D341Med (cell line): ENCODE measurements around the gene BORCS5.

ENCODE experiments used
- DNase-seq: peaks from one replicate; pipeline ENCODE4 v3.0.0; 2012; ENCODE audit warnings: low spot score

BORCS5 gene

DNA sequence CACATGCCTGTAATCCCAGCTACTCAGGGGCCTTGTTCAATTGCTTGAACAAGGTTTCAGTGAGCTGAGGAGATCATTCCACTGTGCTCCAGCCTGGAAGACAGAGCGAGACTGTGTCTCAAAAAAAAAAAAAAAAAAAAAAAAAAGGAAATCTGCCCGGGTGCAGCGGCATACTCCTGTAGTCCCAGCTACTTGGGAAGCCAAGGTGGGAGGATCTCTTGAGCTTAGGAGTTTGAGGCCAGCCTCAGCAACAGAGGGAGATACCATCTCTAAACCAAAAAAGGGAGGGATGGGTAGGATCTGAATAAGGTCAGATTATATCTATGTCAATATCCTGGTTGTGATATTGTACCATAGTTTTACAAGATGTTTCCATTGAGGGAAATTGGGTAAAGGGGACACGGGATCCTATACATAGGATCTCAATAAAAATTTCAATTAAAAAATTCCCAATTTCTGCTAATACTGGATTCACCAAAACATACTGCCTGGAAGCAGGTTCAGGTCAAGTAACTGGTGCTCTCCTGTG lies 76.4 kb downstream of the BORCS5 start:
- DNase-seq, result no peak

DNA sequence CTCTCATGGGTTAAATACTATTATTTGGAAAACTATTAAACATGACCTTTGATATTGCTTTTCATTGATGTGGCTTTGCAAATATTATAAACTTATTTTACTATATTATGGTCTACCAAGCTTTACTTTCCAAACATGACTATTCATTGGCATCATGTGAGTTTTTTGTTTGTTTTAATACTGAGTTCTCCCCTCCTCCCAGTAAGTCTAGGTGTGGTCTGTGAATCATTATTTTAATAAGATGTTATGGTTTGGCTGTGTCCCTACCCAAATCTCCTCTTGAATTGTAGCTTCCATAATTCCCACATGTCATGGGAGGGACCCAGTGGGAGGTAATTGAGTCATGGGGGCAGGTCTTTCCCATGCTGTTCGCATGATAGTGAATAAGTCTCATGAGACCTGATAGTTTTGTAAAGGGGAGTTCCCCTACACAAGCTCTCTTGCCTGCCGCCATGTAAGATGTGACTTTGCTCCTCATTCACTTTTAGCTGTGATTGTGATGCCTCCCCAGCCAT lies 80.0 kb downstream of the BORCS5 start:
- DNase-seq, result no peak

DNA sequence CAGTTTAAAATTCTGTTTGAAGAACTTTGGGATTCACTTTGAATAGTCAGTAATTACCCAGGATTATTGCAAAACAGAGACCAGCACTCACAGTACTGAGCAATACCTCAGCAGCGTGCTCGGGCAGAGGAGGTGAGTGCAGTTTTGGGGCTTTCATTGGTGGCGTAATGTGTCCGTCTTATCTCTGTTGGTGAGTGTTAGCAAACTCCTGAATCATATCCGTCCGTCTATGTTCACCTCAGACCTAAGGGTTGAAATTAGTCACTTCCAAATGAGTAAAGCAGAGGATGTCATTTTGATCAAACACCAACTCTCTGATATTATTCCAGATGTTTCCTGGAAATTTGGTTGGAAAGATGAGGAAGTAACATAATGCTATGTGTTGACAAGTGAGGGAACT lies 82.8 kb downstream of the BORCS5 start:
- DNase-seq, result no peak

DNA sequence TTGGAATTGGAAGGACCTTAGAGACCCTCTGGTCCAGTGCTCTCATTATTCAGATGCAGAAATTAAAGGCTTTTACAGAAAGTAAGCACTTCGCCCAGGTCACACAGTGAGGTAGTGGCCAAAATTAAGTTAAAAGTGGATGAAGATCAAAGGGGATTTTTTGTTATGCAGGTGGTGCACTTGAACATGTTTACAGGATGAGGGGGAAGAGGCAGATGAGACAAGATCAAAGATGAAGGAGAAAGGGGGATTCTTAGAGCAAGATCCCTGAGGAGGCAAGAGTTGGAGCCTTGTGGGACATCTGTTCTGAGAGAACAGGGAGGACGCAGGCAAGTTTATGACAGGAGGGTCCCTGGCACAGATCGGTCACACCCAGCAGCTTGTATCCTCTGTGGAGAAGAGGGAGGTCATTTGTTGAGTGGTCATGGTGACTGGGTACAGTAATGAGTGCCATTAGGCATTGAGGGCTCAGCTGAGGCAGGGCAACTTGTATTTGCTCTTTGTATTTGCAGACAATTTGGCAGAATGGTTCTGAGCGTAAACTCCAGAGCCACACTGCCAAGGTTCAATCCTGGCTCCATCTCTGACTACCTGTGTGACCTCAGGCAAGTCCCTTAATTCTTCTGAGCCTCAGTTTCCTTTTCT lies 84.0 kb downstream of the BORCS5 start:
- no peak for DNase-seq

DNA sequence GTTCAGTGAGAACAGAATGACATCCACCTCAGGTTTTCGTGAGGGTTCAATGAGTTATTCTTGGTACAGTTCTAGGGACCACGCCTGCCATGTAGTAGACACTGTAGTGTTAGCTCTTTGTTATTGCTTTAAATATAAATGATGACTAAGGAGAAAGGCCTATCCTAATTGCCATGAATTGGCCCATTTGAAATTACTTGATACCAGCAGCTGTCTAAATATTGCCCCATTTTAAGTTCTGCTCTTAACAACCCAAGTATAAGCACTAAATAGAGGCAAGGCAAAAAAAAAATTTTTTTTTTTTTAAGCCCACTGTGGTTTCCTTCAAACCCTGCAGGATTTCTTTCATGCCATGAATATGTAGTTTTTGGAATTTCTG lies 84.5 kb downstream of the BORCS5 start:
- DNase-seq, result no peak

DNA sequence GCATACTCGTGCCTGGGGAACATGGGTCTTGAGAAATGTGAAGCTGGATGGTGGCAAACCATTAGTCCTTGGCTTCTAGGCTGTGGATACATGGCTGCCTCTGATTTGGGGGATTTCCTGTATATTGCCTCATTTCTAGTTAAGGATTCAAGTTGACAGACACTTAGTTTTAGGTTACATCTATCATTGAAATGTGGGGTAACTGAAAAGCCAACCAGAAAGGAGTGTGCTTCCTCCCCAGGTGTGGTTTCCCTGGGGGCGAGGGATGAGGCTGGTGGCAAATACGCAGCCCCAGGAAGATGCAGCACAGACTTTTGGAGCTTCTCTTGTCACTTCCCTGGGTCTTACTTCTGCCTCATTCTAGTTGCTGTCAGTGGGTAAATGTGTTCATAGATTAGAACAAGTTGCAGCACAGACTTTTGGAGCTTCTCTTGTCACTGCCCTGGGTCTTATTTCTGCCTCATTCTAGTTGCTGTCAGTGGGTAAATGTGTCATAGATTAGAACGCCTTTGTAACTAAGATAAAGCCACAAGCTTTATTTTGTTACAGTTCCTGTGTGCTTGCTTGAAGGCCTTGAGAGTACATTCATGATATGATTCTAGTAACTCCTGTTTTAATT lies 85.1 kb downstream of the BORCS5 start:
- no peak for DNase-seq

DNA sequence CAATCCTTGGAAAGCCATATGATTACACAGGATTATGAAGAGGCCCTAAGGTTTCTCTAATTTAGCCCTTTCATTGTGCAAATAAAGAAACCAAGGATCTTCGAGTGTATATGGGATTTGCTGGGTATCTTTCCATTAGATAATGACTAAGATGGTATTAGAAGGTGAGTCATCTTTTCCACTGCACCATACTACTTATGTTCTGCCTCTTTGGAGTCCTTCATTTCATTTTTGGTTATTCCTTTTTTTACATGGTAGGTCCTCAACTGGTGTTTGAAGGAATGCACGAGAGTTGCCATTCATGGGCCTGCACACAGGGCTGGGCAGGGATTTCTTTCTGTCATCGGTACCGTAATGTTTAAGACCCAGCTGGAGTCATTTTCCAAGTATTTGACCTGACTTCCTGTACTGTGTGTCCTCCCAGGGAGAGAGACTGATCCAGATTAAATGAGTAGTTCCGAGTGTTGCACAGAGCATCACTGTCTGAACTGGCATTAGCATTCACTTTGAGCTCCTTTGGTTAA lies 85.7 kb downstream of the BORCS5 start:
- DNase-seq, result no peak

DNA sequence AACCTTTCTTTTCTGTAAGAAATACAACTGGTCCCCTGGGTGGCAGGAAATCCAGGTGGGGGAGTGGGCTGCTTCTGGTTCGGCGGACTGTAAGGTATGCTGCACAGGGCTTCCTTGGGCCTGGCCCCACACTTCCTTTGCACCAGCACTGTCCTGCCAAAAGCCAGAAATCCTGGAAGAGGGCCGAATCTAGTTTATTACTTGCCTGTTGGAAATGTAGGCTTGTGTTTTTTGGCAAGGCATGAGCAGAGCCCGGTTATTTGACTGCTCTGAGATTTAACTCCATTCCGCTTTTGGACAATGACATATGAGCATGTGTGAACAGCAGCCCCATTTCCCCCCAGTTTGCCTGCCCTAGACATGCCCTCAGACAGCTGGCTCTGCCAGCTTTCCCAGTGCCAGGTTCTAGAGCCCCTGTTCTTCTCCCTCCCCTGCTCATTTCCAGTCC lies 86.6 kb downstream of the BORCS5 start:
- DNase-seq, result no peak

DNA sequence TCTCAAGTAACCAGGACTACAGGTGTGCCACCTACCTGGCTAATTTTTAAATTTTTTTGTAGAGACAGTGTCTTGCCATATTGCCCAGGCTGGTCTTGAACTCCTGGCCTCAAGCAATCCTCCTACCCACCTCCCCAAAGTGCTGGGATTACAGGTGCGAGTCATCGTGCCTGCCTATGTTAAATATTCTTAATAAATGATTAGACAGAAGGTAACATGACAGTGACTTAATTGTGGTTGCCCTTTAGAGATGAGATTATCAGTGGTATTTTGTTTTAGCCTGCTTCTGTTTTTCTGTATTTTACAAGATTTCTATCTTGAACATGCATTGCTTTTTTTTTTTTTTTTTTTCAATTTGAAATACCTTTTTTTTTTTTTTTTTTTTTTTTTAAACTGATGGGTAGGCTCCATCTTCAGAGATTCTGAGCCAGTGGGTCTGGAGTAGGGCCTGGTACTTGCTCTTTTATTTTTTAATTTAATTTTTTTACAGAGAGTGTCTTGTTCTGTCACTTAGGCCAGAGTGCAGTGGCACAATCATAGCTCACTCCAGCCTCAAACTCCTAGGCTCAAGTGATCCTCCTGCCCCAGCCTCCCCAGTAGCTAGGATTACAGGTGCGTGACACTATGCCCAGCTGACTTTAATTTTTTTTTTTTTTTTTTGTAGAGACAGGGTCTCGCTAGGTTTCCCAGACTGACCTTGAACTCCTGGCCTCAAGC lies 88.4 kb downstream of the BORCS5 start:
- DNase-seq, result no peak

DNA sequence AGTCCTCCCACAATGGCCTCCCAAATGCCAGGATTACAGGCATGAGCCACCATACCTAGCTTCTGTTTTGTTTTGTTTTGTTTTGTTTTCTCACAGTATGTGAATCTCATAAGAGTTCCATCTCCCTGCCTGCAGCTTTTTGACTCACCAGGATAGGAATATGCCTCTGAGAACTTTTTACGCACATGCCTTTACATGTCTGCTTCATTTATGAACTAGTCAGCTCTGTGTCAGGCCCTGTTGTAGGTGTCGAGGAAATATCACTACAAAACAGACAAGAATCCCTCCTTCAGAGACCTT lies 89.0 kb downstream of the BORCS5 start:
- no peak for DNase-seq

DNA sequence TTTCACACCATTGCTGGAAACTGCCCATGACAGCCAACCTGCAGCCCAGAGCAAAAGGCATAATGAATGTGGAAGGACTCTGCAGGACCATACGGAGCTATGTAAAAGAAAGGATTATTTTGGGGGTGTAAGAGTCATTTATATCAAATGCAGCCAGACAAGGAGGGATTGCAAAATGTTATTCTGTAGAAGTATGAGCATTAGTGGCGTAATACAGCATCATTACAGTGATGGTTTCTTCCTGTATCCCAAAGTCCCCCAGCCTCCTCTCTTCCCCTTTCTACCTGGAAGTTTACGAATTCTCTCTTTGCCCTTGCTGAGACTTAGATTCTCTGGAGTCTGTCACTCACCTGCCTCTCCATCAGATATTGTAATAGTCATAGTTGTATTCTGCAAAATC lies 89.9 kb downstream of the BORCS5 start:
- DNase-seq, result no peak

DNA sequence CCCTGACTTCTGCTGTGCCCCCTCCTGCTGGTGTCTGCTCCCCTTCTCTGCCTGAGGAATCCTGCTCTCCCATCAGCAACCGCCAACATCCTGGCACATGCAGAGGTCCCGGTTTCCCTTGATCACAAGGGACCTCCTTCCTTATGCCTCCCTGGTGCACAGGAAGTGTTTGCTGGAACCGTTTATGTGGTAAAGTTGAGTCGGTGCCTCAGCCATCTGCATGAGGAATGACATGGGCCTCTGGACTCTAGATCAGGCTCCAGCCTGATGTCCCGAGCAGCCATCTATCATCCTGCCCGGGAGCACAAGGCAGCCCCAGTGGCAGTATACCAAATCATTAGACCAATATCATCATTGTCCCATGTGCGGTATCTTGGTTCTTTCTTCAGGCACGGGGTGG lies 90.4 kb downstream of the BORCS5 start:
- no peak for DNase-seq

DNA sequence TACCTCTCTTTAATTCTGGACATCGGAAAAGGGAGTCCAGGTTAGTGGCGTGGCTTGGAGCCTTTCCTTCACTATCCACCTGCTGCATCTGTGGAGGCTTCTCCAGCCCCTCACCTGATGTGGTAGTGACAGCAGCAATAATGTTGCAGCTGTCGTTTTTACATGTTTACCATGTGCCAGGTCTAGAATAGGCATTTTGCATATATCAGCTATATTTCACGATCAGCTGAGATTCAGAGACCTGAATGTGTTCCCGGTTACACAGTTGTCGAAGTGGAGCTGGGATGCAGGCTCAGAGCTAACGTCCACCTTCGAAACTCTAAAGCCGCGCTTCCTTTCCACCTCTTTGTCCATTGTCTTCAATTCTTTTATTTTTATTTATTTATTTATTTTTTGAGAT lies 91.0 kb downstream of the BORCS5 start:
- no peak for DNase-seq

DNA sequence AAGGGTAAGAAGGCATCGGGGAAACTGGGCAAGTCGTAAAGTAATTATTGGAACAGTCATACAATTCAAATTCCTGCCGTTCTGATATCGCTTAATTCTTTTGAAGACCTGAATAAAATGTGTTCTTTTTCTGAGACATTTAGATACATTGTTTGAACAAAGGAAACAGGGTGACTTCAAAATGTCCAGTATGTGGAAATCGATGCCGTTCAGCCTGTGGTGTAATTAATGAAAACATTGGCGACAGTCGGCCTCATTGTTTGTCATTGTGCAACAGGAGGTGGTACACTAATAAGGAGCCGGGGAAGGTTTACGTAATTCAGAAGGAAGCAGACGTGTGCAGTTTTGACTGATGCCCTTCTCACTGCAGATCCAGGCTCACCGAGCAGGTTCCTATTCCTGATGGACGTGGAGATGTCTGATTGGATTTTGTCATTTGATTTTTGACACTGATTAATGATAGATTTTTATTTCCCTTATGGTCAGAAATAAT lies 92.7 kb downstream of the BORCS5 start:
- DNase-seq, result no peak

DNA sequence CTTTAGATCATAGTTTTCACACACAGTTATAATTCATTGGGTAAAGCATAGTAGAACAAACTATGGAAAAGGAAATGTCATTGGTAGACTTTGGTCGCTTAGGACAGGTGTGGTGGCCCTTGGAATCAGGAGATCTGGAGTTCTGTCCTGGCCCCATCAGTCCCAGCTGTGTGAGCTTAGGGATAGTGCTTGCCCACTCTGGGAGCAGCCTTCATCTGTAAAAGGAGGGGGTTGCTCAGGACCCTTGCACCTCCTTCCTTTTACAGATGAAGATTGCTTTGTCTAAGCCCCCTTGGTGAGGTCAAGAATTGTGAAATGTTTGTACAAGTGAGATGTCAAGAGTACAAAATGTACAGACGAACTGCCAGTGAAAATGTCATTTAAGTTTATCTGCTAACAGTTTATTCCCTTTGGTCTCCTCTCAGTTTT lies 93.2 kb downstream of the BORCS5 start:
- no peak for DNase-seq

DNA sequence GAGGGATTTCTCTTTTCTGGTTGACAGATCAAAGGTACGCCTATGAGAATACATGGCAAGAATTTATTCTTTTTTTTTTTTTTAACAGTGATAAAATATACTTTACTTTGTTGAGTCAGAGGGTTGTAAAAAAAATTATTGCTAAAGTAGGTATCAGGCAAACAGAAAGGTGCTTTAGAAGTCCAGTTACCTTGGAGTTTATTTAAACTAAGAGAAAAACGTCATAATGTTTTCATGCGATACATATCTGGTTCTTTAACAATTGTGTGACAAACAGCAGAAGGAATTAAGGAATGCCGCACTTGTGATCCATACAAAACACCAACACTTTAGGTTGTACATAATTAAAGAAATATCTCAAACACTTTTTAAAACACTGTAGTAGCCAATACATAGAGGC lies 94.2 kb downstream of the BORCS5 start:
- DNase-seq, result no peak

DNA sequence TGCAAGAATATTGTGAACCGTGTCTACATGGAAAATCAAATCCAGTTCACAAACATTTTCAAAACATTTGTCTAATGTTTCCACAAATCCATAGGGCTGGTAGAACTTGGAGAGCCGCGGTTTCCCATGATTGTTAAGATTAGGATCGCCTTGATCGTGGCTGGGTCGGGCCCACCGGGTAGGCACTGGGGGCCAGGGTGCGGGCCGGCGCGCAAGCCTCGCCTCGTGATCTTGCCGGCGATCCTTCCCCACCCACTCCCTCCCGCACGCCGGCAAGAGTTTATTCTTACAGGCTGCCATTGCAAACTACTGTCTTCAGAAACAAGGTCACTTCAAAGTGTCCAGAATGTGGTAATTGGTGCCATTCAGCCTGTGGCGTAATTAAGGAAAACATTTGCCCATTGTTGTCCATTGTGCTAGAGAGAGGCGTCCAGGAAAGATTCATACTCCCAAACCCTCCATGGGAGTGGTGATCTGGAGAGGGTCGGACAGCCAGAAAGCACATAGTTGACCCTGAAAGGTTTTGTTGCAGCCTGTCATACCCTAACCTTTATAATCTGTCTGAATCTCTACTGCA lies 95.5 kb downstream of the BORCS5 start:
- DNase-seq, result no peak

DNA sequence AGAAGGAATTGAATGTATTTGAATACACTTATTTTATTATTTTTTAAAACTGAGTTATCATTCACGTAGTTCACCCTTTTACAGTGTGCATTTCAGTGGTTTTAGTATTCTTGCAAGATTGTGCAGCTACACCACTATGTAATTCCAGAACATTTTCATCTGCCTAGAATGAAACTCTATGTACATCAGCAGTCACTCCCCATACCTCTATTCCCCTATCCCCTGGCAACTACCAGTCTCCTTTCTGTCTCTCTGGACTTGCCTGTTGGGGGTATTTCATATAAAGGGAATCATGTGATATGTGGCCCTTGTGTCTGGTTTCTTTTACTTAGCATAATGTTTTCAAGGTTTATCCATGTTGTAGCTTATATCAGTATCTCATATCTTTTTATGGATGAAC lies 96.8 kb downstream of the BORCS5 start:
- no peak for DNase-seq

DNA sequence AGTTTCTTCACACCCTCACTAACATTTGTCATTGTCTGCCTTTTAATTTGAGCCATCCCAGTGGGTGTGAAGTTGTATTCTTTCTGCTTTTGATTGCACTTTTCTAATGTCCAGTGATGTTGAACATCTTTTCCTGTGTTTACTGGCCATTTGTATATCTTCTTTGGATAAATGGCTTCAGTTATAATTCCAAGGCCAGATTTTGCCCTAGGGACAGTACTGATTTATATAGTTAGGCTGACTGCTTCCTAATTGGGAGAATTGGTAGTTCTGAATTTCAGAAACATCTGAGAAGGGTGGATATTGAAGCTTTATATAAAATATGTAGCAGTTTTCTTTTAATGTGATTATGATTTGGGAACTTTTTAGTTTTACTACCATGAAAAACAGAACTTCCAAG lies 97.4 kb downstream of the BORCS5 start:
- no peak for DNase-seq

DNA sequence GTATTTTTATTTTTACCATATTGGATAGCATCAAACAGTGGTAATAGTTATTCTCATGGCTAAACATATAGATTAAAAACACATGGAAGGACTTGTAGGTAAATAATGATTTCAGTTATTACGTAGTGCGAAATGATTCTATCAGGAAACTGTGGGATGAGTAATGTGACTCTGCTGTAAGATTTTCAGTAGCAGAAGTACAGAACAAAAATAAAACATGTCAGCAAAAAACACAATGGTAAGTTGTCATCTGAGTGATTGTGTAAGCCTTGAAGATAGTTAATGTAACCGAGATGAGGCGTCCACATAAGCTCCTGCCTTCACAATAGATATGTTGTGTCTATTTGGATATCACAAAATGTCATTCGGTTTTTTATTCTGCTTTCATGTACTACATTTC lies 99.8 kb downstream of the BORCS5 start:
- no peak for DNase-seq

DNA sequence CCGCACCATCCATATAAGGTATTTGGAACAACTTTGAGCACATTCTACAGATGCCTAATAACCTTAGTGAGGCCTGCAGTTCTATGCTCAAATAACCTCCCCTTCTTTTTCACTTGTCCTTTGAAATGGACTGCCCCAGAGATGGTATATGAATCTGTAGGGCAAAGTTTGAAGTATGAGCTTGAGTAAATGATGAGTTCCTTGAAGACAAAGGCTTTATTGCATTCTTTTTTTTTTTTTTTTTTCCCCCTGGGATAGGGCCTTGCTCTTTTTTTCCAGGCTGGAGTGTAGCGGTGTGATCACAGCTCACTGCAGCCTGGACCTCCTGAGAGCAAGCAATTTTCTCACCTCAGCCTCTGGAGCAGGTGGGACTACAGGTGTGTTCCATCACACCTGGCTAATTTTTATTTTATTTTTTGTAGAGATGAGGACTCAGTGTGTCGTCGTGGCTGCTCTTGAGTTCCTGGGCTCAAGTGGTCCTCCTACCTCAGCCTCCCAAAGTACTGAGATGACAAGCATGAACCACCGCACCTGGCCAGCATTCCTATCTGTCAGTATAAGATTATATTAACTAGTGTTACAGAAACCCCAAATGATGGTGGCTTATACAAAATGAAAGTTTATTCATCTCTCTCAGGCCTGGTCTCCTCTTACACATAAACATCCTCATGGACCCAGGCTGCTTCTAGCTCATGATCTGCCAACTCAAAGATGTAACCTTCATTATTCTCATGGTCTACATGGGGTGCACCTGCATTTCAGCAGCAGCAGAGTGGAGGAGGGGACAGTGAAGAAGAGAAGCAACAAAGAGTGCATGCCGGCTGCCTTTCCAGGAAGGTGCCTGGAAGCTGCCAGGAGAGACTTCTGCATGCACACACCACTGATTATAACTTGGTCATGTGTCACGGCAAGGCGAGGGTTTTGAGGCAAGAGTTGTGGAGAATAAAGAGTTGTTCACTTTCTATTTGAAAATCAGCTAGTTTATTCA lies 104.4 kb downstream of the BORCS5 start:
- DNase-seq, result no peak
